ENCODE data around the gene EFNA5.
"Not testable (repeated sequence)": the region's sequence is repeated elsewhere in the genome, so short reads cannot be mapped to it uniquely, and the experiment has no call there.

EFNA5 gene

DNA sequence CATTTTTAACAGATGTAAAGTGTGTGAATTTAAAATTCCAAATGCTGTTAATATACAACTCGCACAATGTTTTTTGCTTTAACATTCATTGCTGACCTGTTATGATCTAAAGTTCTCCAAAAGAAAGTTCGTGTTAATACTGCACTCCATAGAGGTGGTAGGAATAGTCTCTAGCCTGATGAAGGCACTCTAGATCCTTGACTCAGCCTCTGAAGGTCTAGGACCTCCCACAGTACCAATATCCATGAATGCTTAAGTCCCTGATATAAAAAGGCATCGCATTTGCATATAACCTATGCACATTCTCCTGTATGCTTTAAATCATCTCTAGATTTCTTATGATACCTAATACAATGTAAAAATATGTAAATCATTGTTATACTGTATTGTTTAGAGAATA lies 213.6 kb downstream of the EFNA5 start:
- DNase-seq (ENCODE audit: low spot score): no peak

- DNase-seq (ENCODE audit: low spot score): no peak
These were observed 214.4 kb downstream of the EFNA5 start for GRCh38 chr5:107456281-107456715.

- DNase-seq (ENCODE audit: low spot score): no peak
These were observed 215.6 kb downstream of the EFNA5 start for GRCh38 chr5:107455111-107455544.

DNA sequence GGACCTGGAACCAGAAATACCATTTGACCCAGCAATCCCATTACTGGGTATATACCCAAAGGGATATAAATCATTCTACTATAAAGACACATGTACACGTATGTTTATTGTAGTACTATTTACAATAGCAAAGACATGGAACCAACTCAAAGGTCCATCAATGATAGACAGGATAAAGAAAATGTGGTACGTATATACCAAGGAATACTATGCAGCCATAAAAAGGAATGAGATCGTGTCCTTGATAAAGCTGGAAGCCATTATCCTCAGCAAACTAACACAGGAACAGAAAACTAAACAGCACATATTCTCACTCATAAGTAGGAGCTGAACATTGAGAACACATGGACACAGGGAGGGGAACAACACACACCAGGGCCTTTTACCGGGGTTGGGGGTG lies 218.9 kb downstream of the EFNA5 start:
- DNase-seq (ENCODE audit: low spot score): not testable (repeated sequence)

DNA sequence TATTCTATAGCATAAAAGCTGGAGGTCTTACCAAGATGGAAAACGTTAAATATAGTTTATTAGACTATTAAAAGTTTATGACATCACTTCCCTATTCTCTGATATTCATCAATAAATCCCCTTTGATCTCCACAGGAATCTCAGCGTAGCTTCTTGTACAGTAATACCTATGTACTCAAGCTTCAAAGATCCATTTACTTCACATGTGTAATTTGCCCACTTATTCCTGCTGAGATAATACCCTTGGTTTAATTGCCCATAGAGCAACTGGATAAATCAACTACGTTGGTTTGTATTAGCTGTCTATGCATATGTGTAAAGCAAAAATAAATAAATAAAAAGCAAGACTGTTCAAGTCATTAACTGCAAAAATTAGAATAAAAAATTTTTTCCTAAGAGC lies 219.7 kb downstream of the EFNA5 start:
- DNase-seq (ENCODE audit: low spot score): no peak

DNA sequence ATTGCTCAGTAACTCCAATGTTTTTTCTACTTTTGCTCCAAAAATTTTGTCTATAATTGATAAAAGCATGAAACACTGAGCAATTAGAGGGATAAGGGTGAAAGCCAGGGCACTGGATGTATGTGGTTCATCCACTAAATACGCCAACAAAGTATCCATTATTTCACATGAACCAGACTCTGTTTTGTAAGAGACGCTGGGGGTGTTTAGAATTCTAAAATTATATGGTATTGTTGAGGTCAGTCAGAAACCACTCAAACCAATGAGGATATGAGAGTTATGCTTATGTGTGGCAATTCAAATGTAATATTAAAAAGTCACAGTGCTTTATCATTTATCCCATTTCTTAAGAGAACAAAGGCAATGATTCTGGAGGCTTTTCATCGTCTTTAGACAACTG lies 220.2 kb downstream of the EFNA5 start:
- DNase-seq (ENCODE audit: low spot score): peak; percentile 50

DNA sequence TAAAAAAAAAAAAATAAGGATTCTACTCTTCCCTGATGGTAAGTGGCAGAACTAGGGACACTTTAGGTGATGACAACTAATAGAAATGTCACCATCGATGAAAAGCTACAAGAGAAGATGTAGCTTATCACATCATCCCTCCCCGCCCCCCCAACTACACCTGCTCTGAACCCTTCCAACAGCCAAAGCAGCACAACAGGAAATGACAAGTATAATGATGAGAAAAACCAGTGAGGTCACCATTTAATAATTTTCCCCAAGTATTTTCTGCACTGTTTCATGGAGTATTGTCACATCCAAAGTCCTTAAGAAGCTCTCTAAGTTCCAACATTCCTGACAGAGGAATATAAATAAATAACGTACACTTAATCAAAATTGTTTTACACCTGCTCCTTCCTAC lies 221.4 kb downstream of the EFNA5 start:
- DNase-seq (ENCODE audit: low spot score): no peak

GRCh38 chr5:107447587-107447986 lies 223.2 kb downstream of the EFNA5 start:
- no peak for DNase-seq (ENCODE audit: low spot score)

- DNase-seq (ENCODE audit: low spot score): no peak
These were observed 223.8 kb downstream of the EFNA5 start for GRCh38 chr5:107446972-107447371.

DNA sequence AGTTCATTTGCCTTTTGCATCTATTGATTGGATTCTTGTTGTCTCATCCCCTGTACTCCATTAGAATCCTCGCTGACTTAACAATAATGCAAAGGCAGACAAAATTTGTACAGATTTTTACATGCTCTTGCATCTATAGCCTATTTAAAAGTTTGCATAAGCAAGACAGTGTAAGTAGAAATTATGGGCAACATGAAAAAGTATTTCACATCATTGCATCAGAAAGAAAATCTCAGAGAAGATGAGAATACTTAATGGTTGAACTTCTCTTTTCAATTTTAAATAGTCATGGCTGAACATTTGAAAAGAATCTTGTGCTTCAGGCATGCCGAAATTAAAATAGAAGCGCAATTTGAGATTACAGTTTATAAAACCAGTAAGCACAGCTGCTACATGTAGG lies 226.4 kb downstream of the EFNA5 start:
- DNase-seq (ENCODE audit: low spot score): no peak

GRCh38 chr5:107443897-107444296 lies 226.8 kb downstream of the EFNA5 start:
- no peak for DNase-seq (ENCODE audit: low spot score)

- DNase-seq (ENCODE audit: low spot score): no peak
These were observed 228.3 kb downstream of the EFNA5 start for GRCh38 chr5:107442452-107442851.

- no peak for DNase-seq (ENCODE audit: low spot score)
These were observed 230.9 kb downstream of the EFNA5 start for GRCh38 chr5:107439832-107440231.

GRCh38 chr5:107437986-107438510 lies 232.7 kb downstream of the EFNA5 start:
- no peak for DNase-seq (ENCODE audit: low spot score)

- DNase-seq (ENCODE audit: low spot score): no peak
These were observed 233.6 kb downstream of the EFNA5 start for GRCh38 chr5:107437154-107437553.

GRCh38 chr5:107436201-107436600 lies 234.5 kb downstream of the EFNA5 start:
- DNase-seq (ENCODE audit: low spot score): no peak

GRCh38 chr5:107435061-107435460 lies 235.7 kb downstream of the EFNA5 start:
- DNase-seq (ENCODE audit: low spot score): no peak

GRCh38 chr5:107433646-107434045 lies 237.1 kb downstream of the EFNA5 start:
- DNase-seq (ENCODE audit: low spot score): not testable (repeated sequence)

- peak; percentile 51 for DNase-seq (ENCODE audit: low spot score)
These were observed 238.7 kb downstream of the EFNA5 start for GRCh38 chr5:107431998-107432397.

- no peak for DNase-seq (ENCODE audit: low spot score)
These were observed 239.2 kb downstream of the EFNA5 start for GRCh38 chr5:107431536-107431935.

DNA sequence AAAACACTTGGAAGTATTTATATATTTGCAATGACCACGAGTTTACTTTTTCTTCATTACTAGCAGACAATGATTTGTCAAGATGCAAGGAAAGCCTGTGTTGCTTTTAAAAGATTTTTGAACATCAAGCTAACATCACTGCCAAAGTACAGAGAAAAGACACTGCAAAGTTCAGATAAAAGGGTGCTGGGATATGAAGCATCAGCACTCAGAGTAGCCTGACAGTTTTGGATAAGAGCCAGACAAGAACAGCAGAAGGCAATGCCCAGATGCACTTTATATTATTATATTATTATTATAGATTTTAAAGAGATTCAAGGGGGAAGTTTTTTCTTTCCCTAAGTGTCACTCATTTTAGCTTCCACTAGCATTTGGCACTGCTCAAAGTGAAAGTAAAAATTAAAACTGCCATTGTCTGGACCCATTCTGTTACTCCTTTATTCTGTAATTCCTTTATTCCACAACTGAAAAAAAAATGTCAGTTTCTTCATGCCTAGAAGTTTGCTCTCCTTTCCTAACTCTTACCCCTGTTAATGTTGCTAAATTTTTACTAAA lies 240.6 kb downstream of the EFNA5 start:
- DNase-seq (ENCODE audit: low spot score): no peak

DNA sequence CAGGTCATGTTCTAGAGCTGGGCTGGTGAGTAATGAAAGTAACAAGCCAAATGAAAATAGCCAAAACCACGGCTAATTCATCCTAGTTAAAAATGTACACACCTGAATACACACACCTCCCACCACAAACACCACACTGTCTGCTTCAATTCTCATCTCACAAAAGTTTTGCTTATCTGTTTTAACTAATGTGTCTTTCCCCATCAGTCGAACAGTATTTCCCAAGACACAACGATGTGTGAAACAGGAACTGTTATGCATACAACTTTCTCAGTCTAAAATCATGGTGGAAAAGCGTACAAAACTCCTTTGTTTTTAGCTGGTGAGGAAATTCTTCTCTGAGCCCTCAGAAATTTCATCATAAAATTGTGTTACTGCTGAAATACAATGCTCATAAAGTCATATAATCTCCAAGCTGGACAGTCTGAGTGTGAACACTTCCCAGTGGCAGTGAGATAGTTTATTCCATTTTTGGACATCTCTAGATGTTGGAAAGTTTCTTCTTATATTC lies 242.4 kb downstream of the EFNA5 start:
- DNase-seq (ENCODE audit: low spot score): no peak

DNA sequence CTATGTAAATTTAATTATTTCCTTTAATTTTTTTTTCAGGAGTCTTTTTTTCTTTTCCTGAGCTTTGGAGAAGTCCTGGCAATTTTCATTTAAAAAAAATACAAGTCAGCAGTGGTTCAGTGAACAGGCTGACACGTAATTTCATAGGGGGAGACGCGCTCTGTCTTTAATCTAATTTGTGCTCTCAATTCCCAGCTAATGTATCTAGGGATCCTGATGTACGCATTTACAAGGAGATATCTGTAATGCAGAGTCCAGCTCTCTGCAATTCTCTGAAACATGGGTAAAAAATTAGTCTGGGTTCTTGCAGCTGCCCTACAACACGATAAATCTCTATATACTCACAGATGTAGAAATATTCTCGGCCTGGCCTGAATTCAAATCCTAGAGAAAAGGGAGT lies 243.9 kb downstream of the EFNA5 start:
- DNase-seq (ENCODE audit: low spot score): no peak

DNA sequence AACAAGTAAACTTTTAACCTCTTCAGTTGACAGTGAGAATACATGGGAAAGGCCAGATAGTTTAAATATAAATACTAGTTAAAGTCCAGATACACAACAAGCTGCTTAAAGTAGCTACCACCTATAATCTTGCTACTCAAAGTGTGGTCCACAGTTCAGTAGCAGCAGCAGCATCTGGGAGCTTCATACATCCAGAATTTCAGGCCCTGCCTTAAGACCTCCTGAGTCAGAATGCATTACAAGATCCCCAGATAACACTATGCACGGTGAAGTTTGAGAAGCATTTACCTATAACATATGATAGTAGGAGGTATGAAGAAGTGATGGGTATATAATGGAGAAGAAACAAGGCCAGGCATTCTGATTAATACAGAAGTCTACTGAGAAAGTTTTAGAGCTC lies 244.5 kb downstream of the EFNA5 start:
- no peak for DNase-seq (ENCODE audit: low spot score)

Data from COLO829 (cell line).